DOHH2 (cell line): ENCODE data around the gene MPRIP.

Experiments
- EZH2phosphoT487 ChIP-seq: fragments of 200-600 bp; sonication (generic); IDR thresholded peaks from 2 replicates; pipeline ENCODE4 v1.6.1; 2017; ENCODE audit warnings: borderline replicate concordance, mild to moderate bottlenecking, antibody characterized with exemption, low read length, moderate library complexity, mixed read lengths
- TF ChIP-seq, protein P1 (sequence below): fragments of 200-600 bp; sonication (generic); IDR thresholded peaks from one replicate; pipeline ENCODE4 v1.5.1; 2014; ENCODE audit warnings: antibody characterized with exemption, mild to moderate bottlenecking, low read depth, low read length; ENCODE audit not compliant: poor library complexity, severe bottlenecking

DNA sequence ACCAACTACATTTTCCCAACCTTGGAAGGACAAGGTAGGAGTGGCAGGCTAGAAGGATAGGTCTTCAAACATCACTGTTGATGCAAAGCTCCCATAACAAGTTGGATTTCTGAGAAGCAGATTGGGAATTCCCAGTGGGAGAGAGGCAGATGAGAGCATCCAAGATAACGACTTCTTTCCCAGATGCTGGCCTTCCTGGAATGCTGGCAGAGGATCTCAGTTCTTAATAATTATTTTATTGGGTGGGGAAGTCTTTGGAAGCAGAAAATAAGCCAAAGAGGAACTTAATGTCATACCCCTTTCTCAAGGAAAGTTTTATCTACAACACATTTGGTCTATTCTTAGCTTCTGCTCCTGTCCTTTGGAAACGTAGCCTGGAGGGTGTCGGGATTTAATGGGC, 64.5 kb downstream of the MPRIP start:
- TF ChIP-seq, protein P1, sequence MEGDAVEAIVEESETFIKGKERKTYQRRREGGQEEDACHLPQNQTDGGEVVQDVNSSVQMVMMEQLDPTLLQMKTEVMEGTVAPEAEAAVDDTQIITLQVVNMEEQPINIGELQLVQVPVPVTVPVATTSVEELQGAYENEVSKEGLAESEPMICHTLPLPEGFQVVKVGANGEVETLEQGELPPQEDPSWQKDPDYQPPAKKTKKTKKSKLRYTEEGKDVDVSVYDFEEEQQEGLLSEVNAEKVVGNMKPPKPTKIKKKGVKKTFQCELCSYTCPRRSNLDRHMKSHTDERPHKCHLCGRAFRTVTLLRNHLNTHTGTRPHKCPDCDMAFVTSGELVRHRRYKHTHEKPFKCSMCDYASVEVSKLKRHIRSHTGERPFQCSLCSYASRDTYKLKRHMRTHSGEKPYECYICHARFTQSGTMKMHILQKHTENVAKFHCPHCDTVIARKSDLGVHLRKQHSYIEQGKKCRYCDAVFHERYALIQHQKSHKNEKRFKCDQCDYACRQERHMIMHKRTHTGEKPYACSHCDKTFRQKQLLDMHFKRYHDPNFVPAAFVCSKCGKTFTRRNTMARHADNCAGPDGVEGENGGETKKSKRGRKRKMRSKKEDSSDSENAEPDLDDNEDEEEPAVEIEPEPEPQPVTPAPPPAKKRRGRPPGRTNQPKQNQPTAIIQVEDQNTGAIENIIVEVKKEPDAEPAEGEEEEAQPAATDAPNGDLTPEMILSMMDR = no peak
- no peak for TF ChIP-seq EZH2phosphoT487
